Progenitor cell of endocrine pancreas (in vitro differentiated cells): Measurements from ENCODE around the gene C3orf33. TPM values are rescaled to one million over a fixed set of nuclear protein-coding genes. Genes with fewer than 3 reads are reported as not detected.
A peak's percentile ranks its signal among the peaks of the same experiment; 100 is the strongest.
"Not testable (repeated sequence)": the region's sequence is repeated elsewhere in the genome, so short reads cannot be mapped to it uniquely, and the experiment has no call there.

Experiments
- DNase-seq: peaks from one replicate; pipeline ENCODE4 v3.0.0; 2021; ENCODE audit warnings: low spot score; ENCODE audit not compliant: unreplicated experiment
- H3K27ac Mint-ChIP-seq: 2 replicates; pipeline ENCODE4 v1.8.0; 2021; ENCODE audit warnings: mild to moderate bottlenecking, moderate library complexity, mixed read lengths
- H3K27me3 Mint-ChIP-seq: 2 replicates; pipeline ENCODE4 v1.8.0; 2021; ENCODE audit warnings: mixed read lengths
- H3K36me3 Mint-ChIP-seq: 2 replicates; pipeline ENCODE4 v1.8.0; 2022; ENCODE audit warnings: mixed read lengths; ENCODE audit not compliant: insufficient read depth
- H3K4me1 Mint-ChIP-seq: 2 replicates; pipeline ENCODE4 v1.8.0; 2021; ENCODE audit warnings: low read depth, mixed read lengths
- H3K4me3 Mint-ChIP-seq: 2 replicates; pipeline ENCODE4 v1.8.0; 2021; ENCODE audit warnings: low read depth, mild to moderate bottlenecking, moderate library complexity, mixed read lengths
- H3K9me3 Mint-ChIP-seq: 2 replicates; pipeline ENCODE4 v1.8.0; 2021; ENCODE audit warnings: low read depth, mixed read lengths
- long read RNA-seq: library from polyadenylated mRNA; unstranded; transcript quantifications from one replicate; pipeline ENCODE4 v2.0.0, GENCODE V29; 2020
- total RNA-seq: library from RNA; stranded (reverse); gene quantifications from 2 replicates; pipeline ENCODE4 v1.2.1, GENCODE V29; 2021
- TF ChIP-seq, protein P1 (sequence below): fragments of 200-600 bp; sonication (generic); IDR thresholded peaks from one replicate; pipeline ENCODE4 v1.5.0; 2021; ENCODE audit warnings: antibody characterized with exemption, mild to moderate bottlenecking; ENCODE audit not compliant: unreplicated experiment

Gene C3orf33, protein sequence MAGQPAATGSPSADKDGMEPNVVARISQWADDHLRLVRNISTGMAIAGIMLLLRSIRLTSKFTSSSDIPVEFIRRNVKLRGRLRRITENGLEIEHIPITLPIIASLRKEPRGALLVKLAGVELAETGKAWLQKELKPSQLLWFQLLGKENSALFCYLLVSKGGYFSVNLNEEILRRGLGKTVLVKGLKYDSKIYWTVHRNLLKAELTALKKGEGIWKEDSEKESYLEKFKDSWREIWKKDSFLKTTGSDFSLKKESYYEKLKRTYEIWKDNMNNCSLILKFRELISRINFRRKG
- 4.4 and 5.3 TPM in 2 replicates for total RNA-seq
- long read RNA-seq, transcript C3orf33-201 (5 exons, 1,884 nt) = major isoform, 25 of 27 reads
- long read RNA-seq, partial matches to known transcripts = 0 of 27 reads
- long read RNA-seq, other reads (novel, unspliced or antisense) = 1 of 27 reads

DNA sequence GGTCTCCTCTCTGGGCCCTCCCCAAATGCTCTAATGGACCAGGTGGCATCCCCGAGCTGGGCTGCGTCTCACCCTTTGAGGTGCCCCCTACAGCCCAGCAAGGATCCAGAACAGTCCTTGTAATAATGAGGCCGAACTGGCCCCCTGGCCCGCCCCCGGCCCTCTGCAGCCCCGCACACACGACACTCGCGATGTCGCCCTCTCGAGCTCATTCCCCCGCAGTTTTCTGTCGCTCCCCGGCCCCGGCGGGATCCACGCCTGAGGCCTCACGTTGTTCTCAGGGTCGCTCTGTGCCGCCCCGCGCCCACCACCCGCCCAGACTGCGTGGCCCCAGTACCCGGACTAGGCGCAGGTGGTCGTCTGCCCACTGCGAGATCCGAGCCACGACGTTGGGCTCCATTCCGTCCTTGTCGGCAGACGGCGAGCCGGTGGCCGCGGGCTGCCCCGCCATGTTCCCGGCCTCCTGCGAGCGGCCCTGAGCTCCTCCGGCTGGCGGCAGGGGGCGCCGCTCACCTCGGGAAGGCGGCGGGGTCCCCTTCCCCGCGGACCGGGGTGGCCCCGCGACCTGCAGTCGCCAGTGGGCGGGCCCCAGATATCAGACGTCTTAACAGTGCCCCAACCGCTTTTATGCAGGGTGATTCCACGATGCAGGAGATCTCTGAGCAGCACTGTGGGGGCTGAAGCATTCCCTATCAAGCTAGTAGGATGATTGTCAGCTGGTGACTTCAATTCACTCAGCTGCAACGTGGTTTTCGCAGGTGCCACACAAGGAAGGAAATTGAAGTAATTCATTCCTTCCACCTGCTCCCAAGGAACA is at the start of gene C3orf33:
Gene C3orf33 (minus strand): TSS at position 477 of the 817 bp plus-strand sequence. CDS start 26 bp downstream, at position 451.
- H3K36me3 Mint-ChIP-seq = peaks cover 8% of the 10 kb centered on the region
- DNase-seq = peak; percentile 64
- peaks cover 4% of the 10 kb centered on the region for H3K27me3 Mint-ChIP-seq
- H3K9me3 Mint-ChIP-seq = no peaks in the 10 kb centered on the region
- TF ChIP-seq, protein P1, sequence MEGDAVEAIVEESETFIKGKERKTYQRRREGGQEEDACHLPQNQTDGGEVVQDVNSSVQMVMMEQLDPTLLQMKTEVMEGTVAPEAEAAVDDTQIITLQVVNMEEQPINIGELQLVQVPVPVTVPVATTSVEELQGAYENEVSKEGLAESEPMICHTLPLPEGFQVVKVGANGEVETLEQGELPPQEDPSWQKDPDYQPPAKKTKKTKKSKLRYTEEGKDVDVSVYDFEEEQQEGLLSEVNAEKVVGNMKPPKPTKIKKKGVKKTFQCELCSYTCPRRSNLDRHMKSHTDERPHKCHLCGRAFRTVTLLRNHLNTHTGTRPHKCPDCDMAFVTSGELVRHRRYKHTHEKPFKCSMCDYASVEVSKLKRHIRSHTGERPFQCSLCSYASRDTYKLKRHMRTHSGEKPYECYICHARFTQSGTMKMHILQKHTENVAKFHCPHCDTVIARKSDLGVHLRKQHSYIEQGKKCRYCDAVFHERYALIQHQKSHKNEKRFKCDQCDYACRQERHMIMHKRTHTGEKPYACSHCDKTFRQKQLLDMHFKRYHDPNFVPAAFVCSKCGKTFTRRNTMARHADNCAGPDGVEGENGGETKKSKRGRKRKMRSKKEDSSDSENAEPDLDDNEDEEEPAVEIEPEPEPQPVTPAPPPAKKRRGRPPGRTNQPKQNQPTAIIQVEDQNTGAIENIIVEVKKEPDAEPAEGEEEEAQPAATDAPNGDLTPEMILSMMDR = peak; percentile 94
- peak within 1 kb of the TSS; percentile 87 for H3K4me3 Mint-ChIP-seq
- H3K27ac Mint-ChIP-seq = peak within 1 kb of the TSS; percentile 95
- H3K4me1 Mint-ChIP-seq = peaks cover 1% of the 10 kb centered on the region

DNA sequence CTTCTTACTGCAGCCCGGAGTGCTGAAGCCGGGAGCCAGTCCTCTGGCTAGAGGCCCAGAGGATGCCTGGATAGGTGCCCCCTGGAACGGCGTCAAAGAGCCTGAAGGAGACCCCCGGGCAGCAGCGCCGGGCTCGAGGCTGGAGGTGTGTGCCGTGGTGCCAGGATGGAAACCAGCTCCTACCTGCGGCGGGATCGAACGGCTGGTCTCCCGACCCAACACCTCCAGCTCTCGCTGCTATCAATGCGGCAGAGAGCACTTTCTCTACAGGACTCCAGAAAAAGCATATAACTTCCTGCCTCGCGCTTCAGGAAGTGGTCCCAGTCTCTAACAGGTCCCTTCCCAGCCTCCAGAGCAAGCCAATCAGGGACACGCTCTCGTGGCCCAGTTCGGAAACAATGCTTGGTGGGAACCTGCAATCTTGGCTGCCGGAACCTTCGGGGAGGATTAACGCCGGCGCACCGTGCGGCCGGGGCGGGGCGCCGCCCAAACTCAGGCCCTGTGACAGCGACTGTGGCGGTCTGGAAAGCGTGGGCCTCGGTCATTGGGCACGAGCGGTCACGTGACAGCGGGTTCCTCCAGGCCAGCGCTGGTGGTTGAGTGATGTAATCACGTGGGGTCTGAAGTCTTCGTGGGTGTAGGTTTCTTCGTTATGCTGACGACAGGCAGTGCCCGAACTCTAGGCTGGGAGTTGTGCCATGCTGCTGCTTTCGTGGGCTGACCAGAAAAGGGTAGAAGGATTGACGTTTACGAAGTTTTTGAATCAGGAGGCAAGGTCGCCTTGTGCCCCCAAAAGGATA is 48.3 kb upstream of the C3orf33 start, which contains the start of gene SLC33A1:
Gene SLC33A1 (minus strand): TSS at position 287 of the 800 bp plus-strand sequence. CDS start 430 bp downstream, outside the sequence.
- Mint-ChIP-seq H3K9me3 (peaks cover 4% of the 10 kb centered on the region), H3K27me3 (peaks cover 7% of the 10 kb centered on the region), H3K4me3 (peak within 1 kb of the TSS; percentile 96), H3K27ac (peak within 1 kb of the TSS; percentile 97), H3K4me1 (peaks cover 22% of the 10 kb centered on the region), H3K36me3 (no peaks in the 10 kb centered on the region)
- TF ChIP-seq, protein P1 = no peak
- DNase-seq = peak; percentile 96

DNA sequence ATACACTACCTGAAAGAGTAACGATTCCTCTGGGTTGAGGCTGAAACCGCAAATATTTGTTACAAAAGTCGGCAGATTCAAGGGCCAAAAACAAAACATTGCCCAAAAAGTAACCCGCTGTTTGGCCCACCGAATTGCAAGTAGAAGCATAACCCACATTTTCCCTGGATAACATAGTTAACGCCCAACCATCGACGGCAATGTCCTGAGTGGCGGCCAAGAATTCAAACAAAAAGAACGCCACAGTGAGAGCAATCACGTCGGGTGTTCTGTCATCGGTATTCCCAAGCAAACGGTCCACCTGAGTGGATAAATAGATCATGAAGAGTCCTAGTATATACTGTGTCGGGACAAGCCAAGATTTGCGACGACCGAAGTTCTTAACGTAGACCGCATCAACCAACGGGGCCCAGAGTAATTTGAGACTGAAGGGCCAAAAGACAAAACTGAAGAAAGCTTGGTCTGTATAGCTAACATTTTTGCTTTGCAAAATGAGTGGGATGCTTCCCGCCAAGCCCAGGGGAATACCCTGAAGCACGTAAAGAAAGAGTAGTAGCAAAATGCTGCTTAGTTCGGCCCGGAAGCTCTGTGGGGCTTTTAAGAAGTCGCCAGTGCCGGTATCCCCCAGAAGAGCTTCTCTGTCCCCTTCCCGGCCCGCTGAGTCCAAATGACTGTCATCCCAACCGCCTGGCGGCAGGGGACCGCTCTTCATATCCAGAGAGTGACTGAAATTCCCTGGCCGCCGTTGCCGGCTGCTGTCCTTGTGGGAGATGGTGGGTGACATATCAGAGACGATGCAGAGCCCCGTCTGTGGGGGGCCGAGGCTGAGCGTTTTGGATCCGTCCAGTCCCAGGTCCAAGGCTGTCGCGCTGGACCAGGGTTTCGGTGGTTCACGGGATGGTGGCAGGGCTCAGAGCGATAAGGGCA is 47.4 kb upstream of the C3orf33 start:
- Mint-ChIP-seq H3K27ac (peak overlapping the region; percentile 97), H3K27me3 (peaks cover 7% of the 10 kb centered on the region), H3K4me1 (peaks cover 23% of the 10 kb centered on the region), H3K4me3 (peak overlapping the region; percentile 96), H3K36me3 (no peaks in the 10 kb centered on the region), H3K9me3 (peaks cover 4% of the 10 kb centered on the region)
- peak; percentile 18 for DNase-seq
- TF ChIP-seq, protein P1 = peak; percentile 28

DNA sequence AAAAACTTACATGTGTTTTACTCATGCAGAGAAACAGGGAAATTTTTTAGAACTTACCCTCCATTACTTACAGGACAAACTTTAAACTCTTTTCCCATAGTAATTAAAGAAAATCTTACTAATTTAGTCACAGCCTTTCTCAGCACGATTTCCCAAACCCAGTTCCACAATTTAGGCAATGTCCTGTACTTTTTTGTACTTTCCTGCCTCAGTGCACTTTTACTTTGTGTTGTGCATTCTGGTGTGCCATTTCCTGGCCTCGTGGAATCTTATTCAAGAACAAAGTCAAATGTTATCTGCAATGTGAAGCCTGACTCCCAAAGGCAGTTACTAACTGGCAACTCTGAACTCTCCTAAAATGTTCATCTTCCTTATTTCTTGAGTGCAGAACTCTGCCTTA is 46.3 kb upstream of the C3orf33 start:
- TF ChIP-seq, protein P1 = no peak
- peaks cover 4% of the 10 kb centered on the region for H3K9me3 Mint-ChIP-seq
- peaks cover 7% of the 10 kb centered on the region for H3K27me3 Mint-ChIP-seq
- H3K27ac Mint-ChIP-seq = peak overlapping the region; percentile 39
- H3K36me3 Mint-ChIP-seq = no peaks in the 10 kb centered on the region
- H3K4me3 Mint-ChIP-seq = peak overlapping the region; percentile 96
- H3K4me1 Mint-ChIP-seq = peaks cover 23% of the 10 kb centered on the region
- DNase-seq = no peak

DNA sequence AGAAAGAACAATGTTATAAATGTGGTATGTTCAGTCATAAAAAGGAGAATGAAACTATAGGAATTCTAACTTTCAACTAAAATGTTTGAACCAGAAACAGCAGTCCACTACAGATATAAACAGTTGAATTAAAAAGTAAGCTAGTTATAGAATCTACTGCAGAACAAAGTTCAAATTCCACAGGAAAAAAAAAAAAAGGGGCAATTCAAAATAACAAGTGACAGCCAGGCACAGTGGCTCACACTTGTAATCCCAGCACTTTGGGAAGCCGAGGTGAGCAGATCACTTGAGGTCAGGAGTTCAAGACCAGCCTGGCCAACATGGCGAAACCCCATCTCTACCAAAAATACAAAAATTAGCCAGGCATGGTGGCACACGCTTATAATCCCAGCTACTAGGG is 43.3 kb upstream of the C3orf33 start:
- H3K9me3 Mint-ChIP-seq, H3K4me3 Mint-ChIP-seq, H3K36me3 Mint-ChIP-seq, DNase-seq, H3K27me3 Mint-ChIP-seq, H3K27ac Mint-ChIP-seq: not testable (repeated sequence)
- H3K4me1 Mint-ChIP-seq = peaks cover 25% of the 10 kb centered on the region
